HG02571 (cell line): ENCODE measurements around the gene PTTG1.
A peak's percentile ranks its signal among the peaks of the same experiment; 100 is the strongest.
"Not testable (repeated sequence)": the region's sequence is repeated elsewhere in the genome, so short reads cannot be mapped to it uniquely, and the experiment has no call there.

Source experiments
- ATAC-seq: cut with Tn5 transposase; IDR thresholded peaks from one replicate; pipeline ENCODE4 v1.9.1; 2021; ENCODE audit warnings: mild to moderate bottlenecking, moderate library complexity; ENCODE audit not compliant: unreplicated experiment

PTTG1 gene

GRCh38 chr5:160420331-160420610 is 1.4 kb upstream of the PTTG1 start:
- ATAC-seq, result no peak

DNA sequence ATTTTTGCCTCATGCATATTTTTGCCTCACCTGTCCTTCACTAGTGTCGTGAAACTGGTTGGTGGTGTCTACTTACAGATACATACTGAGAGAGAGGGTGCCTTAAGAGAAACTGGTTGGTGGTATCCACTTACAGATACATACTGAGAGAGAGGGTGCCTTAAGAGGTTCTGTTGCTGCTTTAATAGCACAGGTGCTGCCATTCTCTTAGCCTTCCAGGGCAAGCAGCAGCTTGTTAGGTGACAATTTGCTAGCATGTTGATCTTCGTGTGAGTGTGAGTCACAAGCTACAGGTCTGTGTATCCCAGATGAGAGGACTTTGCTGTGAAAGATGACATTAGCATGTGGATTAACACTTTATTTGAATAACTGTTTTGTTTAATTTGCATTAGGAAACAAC is 1.4 kb downstream of the PTTG1 start:
- no peak for ATAC-seq

GRCh38 chr5:160427607-160428006 is 6.0 kb downstream of the PTTG1 start:
- ATAC-seq, result no peak

GRCh38 chr5:160432196-160432595 is 10.5 kb downstream of the PTTG1 start:
- ATAC-seq, result no peak

GRCh38 chr5:160432787-160433186 is 11.1 kb downstream of the PTTG1 start:
- no peak for ATAC-seq

GRCh38 chr5:160434022-160434531 is 12.4 kb downstream of the PTTG1 start:
- ATAC-seq, result peak; percentile 76

GRCh38 chr5:160435532-160435931 is 13.9 kb downstream of the PTTG1 start:
- ATAC-seq, result no peak

- no peak for ATAC-seq
Measured at GRCh38 chr5:160436017-160436416, 14.4 kb downstream of the PTTG1 start.

DNA sequence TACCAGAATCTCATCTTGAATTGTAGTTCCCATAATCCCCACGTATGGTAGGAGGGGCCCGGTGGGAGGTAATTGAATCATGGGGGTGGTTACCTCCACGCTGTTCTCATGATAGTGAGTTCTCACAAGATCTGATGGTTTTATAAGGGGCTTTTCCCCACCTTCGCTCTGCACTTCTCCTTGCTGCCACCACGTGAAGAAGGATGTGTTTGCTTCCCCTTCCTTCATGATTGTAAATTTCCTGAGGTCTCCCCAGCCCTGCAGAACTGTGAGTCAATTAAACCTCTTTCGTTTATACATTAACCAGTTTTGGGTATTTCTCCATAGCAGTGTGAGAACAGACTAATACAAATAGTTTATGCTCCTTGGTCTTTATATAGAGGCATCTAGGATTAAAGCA is 15.0 kb downstream of the PTTG1 start:
- not testable (repeated sequence) for ATAC-seq

DNA sequence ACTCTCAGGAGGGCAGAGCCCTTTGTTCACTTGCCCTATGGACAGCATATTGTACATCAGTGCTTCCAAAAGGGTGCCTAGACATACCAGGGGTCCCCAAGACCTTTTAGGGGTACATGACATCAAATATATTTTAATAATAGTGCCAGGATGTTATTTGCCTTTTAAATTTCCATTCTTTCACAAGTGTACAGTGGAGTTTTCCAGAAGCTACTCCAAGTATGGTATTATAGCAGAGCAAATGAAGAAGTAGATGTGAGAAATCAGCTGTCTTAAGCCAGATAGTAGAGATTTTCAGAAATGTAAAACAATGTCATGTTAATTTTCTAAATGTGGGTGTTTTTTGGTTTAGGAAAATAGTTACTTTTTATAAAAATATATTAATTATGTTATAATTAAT is 15.6 kb downstream of the PTTG1 start:
- ATAC-seq, result no peak

DNA sequence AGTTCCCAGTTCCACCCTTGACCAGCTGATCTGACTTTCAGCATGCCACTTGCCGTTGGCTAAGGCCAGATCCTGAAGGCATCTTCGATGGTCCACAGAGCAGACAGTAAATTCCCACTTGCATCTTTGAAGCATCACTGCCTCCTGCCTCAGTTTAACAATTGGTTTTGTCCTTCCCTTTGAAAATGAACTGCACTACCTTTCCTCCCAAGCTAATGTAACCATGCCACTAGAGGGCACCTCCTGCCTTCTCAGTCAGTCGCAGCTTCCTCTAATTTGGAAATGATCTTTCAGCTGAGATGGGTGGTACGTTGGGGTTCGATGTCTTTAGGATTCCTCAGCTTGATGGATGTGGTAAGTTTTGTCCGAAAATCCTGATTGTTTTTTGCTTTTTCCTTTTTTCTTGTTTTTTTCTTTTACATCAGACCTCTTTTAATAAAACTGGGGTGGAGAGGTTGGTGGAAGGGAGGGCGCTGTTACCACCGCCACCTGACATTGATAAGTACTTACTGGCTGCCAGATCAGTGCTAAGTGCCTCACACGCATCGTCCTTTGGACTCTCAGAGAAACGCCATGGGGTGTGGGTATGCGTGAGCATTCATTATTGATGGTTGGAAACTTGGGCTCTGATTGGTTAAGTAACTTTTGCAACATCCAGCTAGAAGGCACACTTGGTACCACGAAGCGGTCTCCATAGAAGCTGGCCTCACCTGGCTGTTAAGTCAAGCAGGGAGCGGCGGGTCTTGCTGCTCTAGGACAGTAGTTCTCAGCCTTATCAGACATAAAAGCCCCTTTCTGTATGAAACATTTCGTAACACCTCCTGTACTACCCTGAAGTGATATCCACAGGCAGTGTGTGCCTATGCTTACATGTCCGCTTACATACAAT is 16.9 kb downstream of the PTTG1 start:
- ATAC-seq, result peak; percentile 36

GRCh38 chr5:160439205-160439600 is 17.5 kb downstream of the PTTG1 start:
- peak; percentile 68 for ATAC-seq

GRCh38 chr5:160441311-160441781 is 19.7 kb downstream of the PTTG1 start:
- no peak for ATAC-seq

DNA sequence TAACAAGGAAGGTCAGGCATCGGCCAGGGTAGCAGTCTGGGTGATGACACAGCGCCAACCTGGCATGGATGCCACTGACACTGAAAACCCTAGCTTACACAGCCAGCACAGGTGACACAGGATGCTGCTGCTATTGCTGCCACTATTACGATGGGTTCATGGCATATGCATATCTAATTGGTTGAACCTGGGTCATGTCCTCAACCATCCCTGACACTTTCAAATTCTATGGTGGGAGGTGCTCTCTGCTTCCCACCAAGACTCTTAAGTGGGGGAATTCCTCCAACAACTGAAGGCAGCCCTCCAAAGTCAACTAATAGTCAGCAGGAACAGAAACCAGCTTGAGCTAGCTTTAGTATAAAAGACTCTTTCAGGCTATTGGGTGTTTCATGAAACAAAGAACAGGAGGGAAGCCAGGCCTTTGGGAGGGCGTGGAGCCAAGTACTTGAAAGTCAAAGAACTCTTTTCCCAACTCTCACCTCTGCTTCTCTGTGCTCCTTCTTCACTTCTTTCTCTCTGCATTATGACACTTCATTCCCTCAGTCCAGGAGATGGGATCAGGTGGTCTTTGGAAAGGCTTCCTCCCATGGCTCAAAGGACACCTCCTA is 21.3 kb downstream of the PTTG1 start:
- ATAC-seq, result no peak

GRCh38 chr5:160444407-160444806 is 22.8 kb downstream of the PTTG1 start:
- ATAC-seq, result no peak

DNA sequence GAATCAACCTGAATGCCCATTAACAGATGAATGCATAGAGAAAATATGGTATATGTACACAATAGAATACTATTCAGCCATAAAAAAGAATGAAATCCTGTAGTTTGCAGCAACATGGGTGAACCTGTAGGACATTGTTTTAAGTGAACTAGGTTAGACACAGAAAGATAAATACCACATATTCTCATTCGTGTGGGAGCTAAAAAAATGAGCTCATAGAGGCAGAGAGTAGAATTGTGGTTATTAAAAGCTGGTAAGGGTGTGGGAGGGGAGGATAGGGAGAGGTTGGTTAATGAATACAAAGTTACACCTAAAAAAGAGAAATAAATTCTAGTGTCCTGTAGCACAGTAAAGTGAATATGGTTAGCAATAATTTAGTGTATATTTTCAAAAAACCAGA is 23.5 kb downstream of the PTTG1 start:
- ATAC-seq, result no peak

GRCh38 chr5:160445751-160446150 is 24.1 kb downstream of the PTTG1 start:
- no peak for ATAC-seq

DNA sequence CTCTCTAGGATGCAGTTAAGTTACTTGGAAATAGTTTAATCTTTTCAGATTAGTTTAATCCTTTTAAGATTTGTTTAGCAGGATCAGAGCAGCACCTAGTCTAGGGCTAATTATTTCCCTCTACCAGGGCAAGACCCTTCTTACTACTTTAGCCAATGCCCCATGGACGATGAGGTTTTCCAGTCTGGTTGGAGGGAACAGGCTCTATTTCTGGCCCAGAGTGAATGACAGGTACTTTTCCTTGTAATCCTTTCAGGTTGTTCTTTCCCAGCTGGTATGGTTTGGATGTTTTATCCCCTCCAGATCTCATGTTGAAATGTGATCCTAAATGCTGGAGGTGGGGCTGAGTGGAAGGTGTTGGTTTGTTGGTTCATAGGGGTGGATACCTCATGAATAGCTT is 27.2 kb downstream of the PTTG1 start:
- ATAC-seq, result no peak

DNA sequence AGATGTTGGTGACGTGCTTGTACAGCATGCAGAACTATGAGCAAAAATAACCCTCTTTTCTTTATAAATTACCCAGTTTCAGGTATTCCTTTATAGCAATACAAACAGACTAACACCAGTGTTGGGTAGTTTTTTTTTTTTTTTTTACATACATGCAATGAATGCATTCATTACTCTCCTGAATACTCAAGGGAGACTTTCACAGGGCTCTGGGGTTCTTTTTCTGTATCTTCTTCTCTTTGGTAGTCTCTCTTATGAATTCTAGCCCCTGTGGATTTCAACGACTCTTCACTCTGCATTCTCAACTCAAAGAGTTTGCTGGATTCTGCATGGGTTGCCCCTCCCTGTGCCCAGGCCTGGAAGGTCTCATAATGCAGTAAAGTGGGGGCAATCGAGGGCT is 27.8 kb downstream of the PTTG1 start:
- no peak for ATAC-seq

GRCh38 chr5:160450164-160450932 is 28.7 kb downstream of the PTTG1 start:
- ATAC-seq, result peak; percentile 51

DNA sequence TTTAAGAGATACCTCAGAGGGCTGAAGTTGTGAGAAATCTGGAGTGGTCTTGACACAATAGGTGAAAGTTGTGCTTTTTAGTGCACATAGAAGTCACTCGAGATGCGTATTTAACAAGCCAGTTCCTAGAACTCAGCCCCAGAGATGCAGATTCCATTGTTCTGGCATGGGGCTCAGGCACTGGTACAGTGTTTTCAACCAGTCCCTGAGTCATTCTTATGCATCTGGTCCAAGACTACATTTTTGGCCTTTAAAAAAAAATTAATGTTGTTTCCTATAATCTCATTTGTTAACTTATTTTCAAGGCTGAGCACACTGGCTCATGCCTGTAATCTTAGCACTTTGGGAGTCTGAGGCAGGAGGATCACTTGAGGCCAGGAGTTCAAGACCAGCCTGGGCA is 29.6 kb downstream of the PTTG1 start:
- ATAC-seq, result no peak

DNA sequence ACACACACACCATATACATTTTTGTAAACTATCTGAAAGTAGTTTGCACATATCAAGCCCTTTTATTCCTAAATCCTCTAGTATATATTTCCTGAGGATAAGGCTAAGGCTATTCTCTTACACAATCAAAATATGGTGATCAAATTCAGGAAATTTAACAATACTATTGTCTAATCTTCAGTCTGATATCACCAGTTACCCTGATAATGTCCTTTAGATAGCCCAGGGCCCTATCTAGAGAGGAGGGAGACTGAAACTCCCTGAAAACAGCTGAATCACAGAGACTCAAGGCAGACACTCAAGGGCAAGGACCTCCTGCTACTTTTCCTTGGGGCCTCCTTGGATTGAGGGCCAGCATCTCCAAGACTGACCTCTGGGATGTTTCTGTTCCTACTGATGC is 30.4 kb downstream of the PTTG1 start:
- no peak for ATAC-seq
